Measurements from ENCODE around the gene AGTPBP1.

Gene AGTPBP1

GRCh38 chr9:85521371-85522197, 220.2 kb downstream of the AGTPBP1 start:
- H3K9ac ChIP-seq (ENCODE audit: low read length), result no peak overlapping the region
- H3K9me3 ChIP-seq (replicated peaks; ENCODE audit: insufficient read depth, low read length), result no peaks in the 10 kb centered on the region
- no peaks in the 10 kb centered on the region for H3K36me3 ChIP-seq (replicated peaks; ENCODE audit: insufficient read depth, low read length)
- H3K27ac ChIP-seq (ENCODE audit: low read length), result no peak overlapping the region
- no peaks in the 10 kb centered on the region for H3K9me2 ChIP-seq (replicated peaks; ENCODE audit: insufficient read depth, low read length)
- no peak for DNase-seq
- H2AFZ ChIP-seq (ENCODE audit: low read length), result no peak overlapping the region
- no peaks in the 10 kb centered on the region for H3K79me2 ChIP-seq (ENCODE audit: low read length)
- no peaks in the 10 kb centered on the region for H3K27me3 ChIP-seq (replicated peaks; ENCODE audit: insufficient read depth, low read length)
- no peak overlapping the region for H3K4me3 ChIP-seq (ENCODE audit: low read length)
- H3K4me2 ChIP-seq (ENCODE audit: low read depth, low read length), result no peak overlapping the region
- TF ChIP-seq EZH2phosphoT487 (IDR thresholded peaks at IDR 0.05; ENCODE audit: low read length) (no peak), EZH2 (optimal IDR thresholded peaks at IDR 0.05; ENCODE audit: low read depth, low read length) (no peak), CTCF (IDR thresholded peaks at IDR 0.05; ENCODE audit: low read length) (no peak)
- H4K20me1 ChIP-seq (ENCODE audit: insufficient read depth, low read length), result no peaks in the 10 kb centered on the region
- no peaks in the 10 kb centered on the region for H3F3A ChIP-seq (ENCODE audit: insufficient read depth, low read length)
- H3K4me1 ChIP-seq (ENCODE audit: low read length), result no peaks in the 10 kb centered on the region

- TF ChIP-seq EZH2phosphoT487 (IDR thresholded peaks at IDR 0.05; ENCODE audit: low read length) (no peak), CTCF (IDR thresholded peaks at IDR 0.05; ENCODE audit: low read length) (no peak), EZH2 (optimal IDR thresholded peaks at IDR 0.05; ENCODE audit: low read depth, low read length) (no peak)
- Histone ChIP-seq H3K4me2 (ENCODE audit: low read depth, low read length) (no peak overlapping the region), H2AFZ (ENCODE audit: low read length) (no peak overlapping the region), H3K27me3 (replicated peaks; ENCODE audit: insufficient read depth, low read length) (no peaks in the 10 kb centered on the region), H4K20me1 (ENCODE audit: insufficient read depth, low read length) (no peaks in the 10 kb centered on the region), H3K9ac (ENCODE audit: low read length) (no peak overlapping the region), H3K4me1 (ENCODE audit: low read length) (no peaks in the 10 kb centered on the region), H3K9me3 (replicated peaks; ENCODE audit: insufficient read depth, low read length) (no peaks in the 10 kb centered on the region), H3K9me2 (replicated peaks; ENCODE audit: insufficient read depth, low read length) (no peaks in the 10 kb centered on the region), H3K27ac (ENCODE audit: low read length) (no peak overlapping the region), H3F3A (ENCODE audit: insufficient read depth, low read length) (no peaks in the 10 kb centered on the region), H3K4me3 (ENCODE audit: low read length) (no peak overlapping the region), H3K36me3 (replicated peaks; ENCODE audit: insufficient read depth, low read length) (no peaks in the 10 kb centered on the region), H3K79me2 (ENCODE audit: low read length) (no peaks in the 10 kb centered on the region)
- DNase-seq, result no peak
Observed at GRCh38 chr9:85516976-85517637, 224.6 kb downstream of the AGTPBP1 start.

- H3F3A ChIP-seq (ENCODE audit: insufficient read depth, low read length), result no peaks in the 10 kb centered on the region
- no peak overlapping the region for H3K4me3 ChIP-seq (ENCODE audit: low read length)
- no peaks in the 10 kb centered on the region for H4K20me1 ChIP-seq (ENCODE audit: insufficient read depth, low read length)
- no peak overlapping the region for H3K9ac ChIP-seq (ENCODE audit: low read length)
- no peak overlapping the region for H2AFZ ChIP-seq (ENCODE audit: low read length)
- no peaks in the 10 kb centered on the region for H3K36me3 ChIP-seq (replicated peaks; ENCODE audit: insufficient read depth, low read length)
- no peaks in the 10 kb centered on the region for H3K27me3 ChIP-seq (replicated peaks; ENCODE audit: insufficient read depth, low read length)
- H3K9me2 ChIP-seq (replicated peaks; ENCODE audit: insufficient read depth, low read length), result no peaks in the 10 kb centered on the region
- TF ChIP-seq EZH2phosphoT487 (IDR thresholded peaks at IDR 0.05; ENCODE audit: low read length) (no peak), EZH2 (optimal IDR thresholded peaks at IDR 0.05; ENCODE audit: low read depth, low read length) (no peak), CTCF (IDR thresholded peaks at IDR 0.05; ENCODE audit: low read length) (no peak)
- H3K79me2 ChIP-seq (ENCODE audit: low read length), result no peaks in the 10 kb centered on the region
- H3K9me3 ChIP-seq (replicated peaks; ENCODE audit: insufficient read depth, low read length), result no peaks in the 10 kb centered on the region
- DNase-seq, result no peak
- H3K27ac ChIP-seq (ENCODE audit: low read length), result no peak overlapping the region
- H3K4me2 ChIP-seq (ENCODE audit: low read depth, low read length), result no peak overlapping the region
- no peaks in the 10 kb centered on the region for H3K4me1 ChIP-seq (ENCODE audit: low read length)
Observed at GRCh38 chr9:85516455-85516854, 225.3 kb downstream of the AGTPBP1 start.

Data from MM.1S (cell line).